Neural progenitor cell (in vitro differentiated cells): ENCODE results near the gene TLCD1. TPM values are rescaled to one million over a fixed set of nuclear protein-coding genes. Genes with fewer than 3 reads are reported as not detected.
A peak's percentile ranks its signal among the peaks of the same experiment; 100 is the strongest.

ENCODE experiments used
- DNase-seq: peaks from one replicate; pipeline ENCODE4 v3.0.0-alpha.2; 2016; ENCODE audit warnings: low spot score
- H2AFZ ChIP-seq: fragments of 200-600 bp; sonication (generic); replicated peaks from 2 replicates; pipeline ENCODE4 v1.6.1; 2016; ENCODE audit warnings: antibody characterized with exemption
- H3F3A ChIP-seq: fragments of 200-600 bp; sonication (generic); 2 replicates; pipeline ENCODE4 v1.6.1; 2016; ENCODE audit warnings: antibody characterized with exemption, low read depth
- H3K27ac ChIP-seq: fragments of 200-600 bp; sonication (generic); 2 replicates; pipeline ENCODE4 v1.5.1; 2016; ENCODE audit warnings: mild to moderate bottlenecking
- H3K27me3 ChIP-seq: fragments of 200-600 bp; sonication (generic); 2 replicates; pipeline ENCODE4 v1.6.1; 2016; ENCODE audit warnings: mild to moderate bottlenecking, moderate library complexity
- H3K36me3 ChIP-seq: fragments of 200-600 bp; sonication (generic); 2 replicates; pipeline ENCODE4 v1.5.1; 2016
- H3K4me1 ChIP-seq: fragments of 200-600 bp; sonication (generic); 2 replicates; pipeline ENCODE4 v1.6.1; 2016; ENCODE audit warnings: mixed run types
- H3K4me2 ChIP-seq: fragments of 200-600 bp; sonication (generic); 2 replicates; pipeline ENCODE4 v1.6.1; 2016
- H3K4me3 ChIP-seq: fragments of 200-600 bp; sonication (generic); 2 replicates; pipeline ENCODE4 v1.5.1; 2016
- H3K79me2 ChIP-seq: fragments of 200-600 bp; sonication (generic); 2 replicates; pipeline ENCODE4 v1.6.1; 2016; ENCODE audit warnings: low read depth
- H3K9ac ChIP-seq: fragments of 200-600 bp; sonication (generic); 2 replicates; pipeline ENCODE4 v1.6.1; 2016
- H3K9me3 ChIP-seq: fragments of 200-600 bp; sonication (generic); 2 replicates; pipeline ENCODE4 v1.5.1; 2016; ENCODE audit warnings: low read depth
- H4K20me1 ChIP-seq: fragments of 200-600 bp; sonication (generic); 2 replicates; pipeline ENCODE4 v1.6.1; 2016; ENCODE audit warnings: low read depth
- H3K27ac Mint-ChIP-seq: 3 replicates; pipeline ENCODE4 v1.8.0; 2021; ENCODE audit warnings: mixed read lengths
- H3K27me3 Mint-ChIP-seq: 2 replicates; pipeline ENCODE4 v1.8.0; 2022; ENCODE audit warnings: low read depth, mild to moderate bottlenecking, inconsistent platforms, moderate library complexity, mixed read lengths; ENCODE audit not compliant: insufficient read depth
- H3K36me3 Mint-ChIP-seq: 3 replicates; pipeline ENCODE4 v1.8.0; 2021; ENCODE audit warnings: mixed read lengths
- H3K4me1 Mint-ChIP-seq: 3 replicates; pipeline ENCODE4 v1.8.0; 2021; ENCODE audit warnings: mixed read lengths
- H3K4me3 Mint-ChIP-seq: 3 replicates; pipeline ENCODE4 v1.8.0; 2021; ENCODE audit warnings: mild to moderate bottlenecking, moderate library complexity, mixed read lengths
- H3K9me3 Mint-ChIP-seq: 3 replicates; pipeline ENCODE4 v1.8.0; 2020; ENCODE audit warnings: mixed read lengths
- CTCF ChIP-seq: fragments of 200-600 bp; sonication (generic); IDR thresholded peaks from 2 replicates; pipeline ENCODE4 v1.5.1; 2017; ENCODE audit warnings: antibody characterized with exemption, mild to moderate bottlenecking
- EZH2 ChIP-seq: fragments of 200-600 bp; sonication (generic); IDR thresholded peaks from 2 replicates; pipeline ENCODE4 v1.6.1; 2017; ENCODE audit warnings: antibody characterized with exemption, mild to moderate bottlenecking, moderate library complexity
- EZH2phosphoT487 ChIP-seq: fragments of 200-600 bp; sonication (generic); IDR thresholded peaks from 2 replicates; pipeline ENCODE4 v1.6.1; 2017; ENCODE audit warnings: antibody characterized with exemption
- total RNA-seq: library from RNA; depleted of rRNA; stranded (reverse); fragments of >200 nt; gene quantifications from 2 replicates; pipeline ENCODE4 v1.2.3, GENCODE V29; 2015; ENCODE audit warnings: low replicate concordance

TLCD1 gene
- total RNA-seq, 1 donor from 2014 or later: 13.4 TPM

- no peak for TF ChIP-seq EZH2phosphoT487
- no peak for TF ChIP-seq EZH2
- TF ChIP-seq CTCF: no peak
- peaks cover 63% of the 10 kb centered on the region for H3F3A ChIP-seq
- H3K4me2 ChIP-seq: peak overlapping the region; percentile 88
- H3K9me3 ChIP-seq: no peaks in the 10 kb centered on the region
- H3K36me3 ChIP-seq: no peaks in the 10 kb centered on the region
- no peaks in the 10 kb centered on the region for H3K9me3 Mint-ChIP-seq
- H3K4me1 ChIP-seq: peaks cover 16% of the 10 kb centered on the region
- H4K20me1 ChIP-seq: peaks cover 51% of the 10 kb centered on the region
- peak overlapping the region; percentile 91 for H3K4me3 Mint-ChIP-seq
- H2AFZ ChIP-seq: no peak overlapping the region
- peak overlapping the region; percentile 96 for H3K27ac Mint-ChIP-seq
- peak overlapping the region; percentile 99 for H3K9ac ChIP-seq
- peaks cover 22% of the 10 kb centered on the region for H3K4me1 Mint-ChIP-seq
- peak; percentile 92 for DNase-seq
- peak overlapping the region; percentile 100 for H3K27ac ChIP-seq
- H3K27me3 ChIP-seq: no peaks in the 10 kb centered on the region
- peaks cover 3% of the 10 kb centered on the region for H3K36me3 Mint-ChIP-seq
- H3K79me2 ChIP-seq: peaks cover 40% of the 10 kb centered on the region
- H3K4me3 ChIP-seq: peak overlapping the region; percentile 78
- peaks cover 4% of the 10 kb centered on the region for H3K27me3 Mint-ChIP-seq
These were observed 18.3 kb upstream of the TLCD1 start for GRCh38 chr17:28744104-28744971.

DNA sequence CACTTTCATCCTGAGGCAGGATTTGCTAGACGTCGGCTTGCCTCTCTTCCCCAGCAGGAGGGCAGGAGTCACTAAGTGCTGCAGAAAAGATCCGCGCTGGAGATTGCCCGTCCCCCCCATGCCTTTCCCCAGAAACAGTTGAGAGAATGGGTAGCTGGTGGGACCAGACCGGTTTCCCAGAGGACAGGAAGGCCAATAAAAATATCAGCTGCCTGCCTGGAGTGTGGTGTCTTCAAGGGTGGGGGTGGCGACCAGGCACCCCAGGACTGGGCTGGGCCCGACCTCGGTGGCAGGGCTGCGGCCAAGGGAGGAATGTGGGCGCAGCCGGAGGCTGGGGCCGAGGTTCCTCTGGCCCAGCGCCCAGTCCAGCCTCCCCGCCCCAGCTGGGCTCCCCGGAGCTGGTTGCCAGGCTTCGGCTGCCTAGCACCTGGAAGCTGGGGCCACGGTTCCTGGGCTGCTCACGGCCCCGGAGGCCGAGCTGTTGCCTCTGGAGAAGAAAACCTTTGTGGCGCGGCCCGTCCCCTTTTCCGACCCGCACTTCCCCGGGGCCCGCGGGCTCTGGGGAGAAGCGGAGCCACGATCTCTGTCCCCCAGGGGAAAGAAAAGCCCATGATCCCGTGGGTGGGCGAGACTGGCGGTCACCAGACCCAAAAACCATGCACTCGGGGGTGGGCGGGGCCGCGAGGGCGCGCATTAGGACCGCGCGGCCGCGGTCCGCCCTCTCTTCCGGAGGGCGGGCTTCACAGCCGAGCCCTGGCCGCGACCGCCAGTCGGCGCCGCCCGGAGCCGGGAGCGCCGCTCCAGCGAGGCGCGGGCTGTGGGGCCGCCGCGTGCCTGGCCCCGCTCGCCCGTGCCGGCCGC, 17.4 kb upstream of the TLCD1 start, which contains the start of gene TRAF4:
Gene TRAF4, plus strand, starts transcription at position 769 of the 861 bp plus-strand sequence. CDS start 102 bp downstream, outside the sequence.
- H3K4me2 ChIP-seq: peak within 1 kb of the TSS; percentile 88
- DNase-seq: peak; percentile 96
- peaks cover 3% of the 10 kb centered on the region for H3K36me3 Mint-ChIP-seq
- H3K27me3 ChIP-seq: no peaks in the 10 kb centered on the region
- peaks cover 54% of the 10 kb centered on the region for H3F3A ChIP-seq
- peaks cover 42% of the 10 kb centered on the region for H4K20me1 ChIP-seq
- H3K9ac ChIP-seq: peak within 1 kb of the TSS; percentile 99
- TF ChIP-seq EZH2phosphoT487 (no peak), EZH2 (no peak), CTCF (no peak)
- H3K27me3 Mint-ChIP-seq: peaks cover 4% of the 10 kb centered on the region
- no peak within 1 kb of the TSS for H2AFZ ChIP-seq
- H3K4me3 ChIP-seq: peak within 1 kb of the TSS; percentile 78
- H3K9me3 Mint-ChIP-seq: no peaks in the 10 kb centered on the region
- peak within 1 kb of the TSS; percentile 91 for H3K4me3 Mint-ChIP-seq
- H3K27ac ChIP-seq: peak within 1 kb of the TSS; percentile 100
- H3K4me1 ChIP-seq: peaks cover 16% of the 10 kb centered on the region
- peak within 1 kb of the TSS; percentile 96 for H3K27ac Mint-ChIP-seq
- H3K36me3 ChIP-seq: no peaks in the 10 kb centered on the region
- H3K4me1 Mint-ChIP-seq: peaks cover 17% of the 10 kb centered on the region
- H3K9me3 ChIP-seq: no peaks in the 10 kb centered on the region
- peaks cover 40% of the 10 kb centered on the region for H3K79me2 ChIP-seq

GRCh38 chr17:28741358-28742349, 15.6 kb upstream of the TLCD1 start:
- peaks cover 4% of the 10 kb centered on the region for H3K27me3 Mint-ChIP-seq
- peaks cover 13% of the 10 kb centered on the region for H3K4me1 Mint-ChIP-seq
- H3F3A ChIP-seq: peaks cover 38% of the 10 kb centered on the region
- no peak overlapping the region for H3K27ac ChIP-seq
- H3K36me3 ChIP-seq: no peaks in the 10 kb centered on the region
- no peaks in the 10 kb centered on the region for H3K27me3 ChIP-seq
- H3K4me3 Mint-ChIP-seq: peak overlapping the region; percentile 25
- peaks cover 2% of the 10 kb centered on the region for H3K9me3 Mint-ChIP-seq
- no peak overlapping the region for H2AFZ ChIP-seq
- no peak overlapping the region for H3K9ac ChIP-seq
- H3K36me3 Mint-ChIP-seq: peaks cover 2% of the 10 kb centered on the region
- no peaks in the 10 kb centered on the region for H3K9me3 ChIP-seq
- no peak overlapping the region for H3K27ac Mint-ChIP-seq
- peaks cover 12% of the 10 kb centered on the region for H3K4me1 ChIP-seq
- H3K79me2 ChIP-seq: peaks cover 28% of the 10 kb centered on the region
- peaks cover 24% of the 10 kb centered on the region for H4K20me1 ChIP-seq
- TF ChIP-seq EZH2 (no peak), EZH2phosphoT487 (no peak), CTCF (no peak)
- no peak for DNase-seq
- H3K4me3 ChIP-seq: no peak overlapping the region
- no peak overlapping the region for H3K4me2 ChIP-seq
